HepG2 (cell line): ENCODE results near the gene GOLGA6C. TPM values are rescaled to one million over a fixed set of nuclear protein-coding genes. Genes with fewer than 3 reads are reported as not detected.
A peak's percentile ranks its signal among the peaks of the same experiment; 100 is the strongest.

ENCODE experiments used
- ATRX ChIP-seq: sonication (generic); formaldehyde crosslinking; IDR thresholded peaks from 2 replicates; pipeline ENCODE4 v1.4.0; 2020; ENCODE audit warnings: missing genetic modification reagents, borderline replicate concordance
- ELF4 ChIP-seq: sonication (generic); formaldehyde crosslinking; IDR thresholded peaks from 2 replicates; pipeline ENCODE4 v1.5.0; 2020; ENCODE audit warnings: missing genetic modification reagents, mild to moderate bottlenecking, moderate library complexity, borderline replicate concordance
- GABPB1 ChIP-seq: IDR thresholded peaks from 2 replicates; pipeline ENCODE4 v1.6.1; 2016; ENCODE audit warnings: mild to moderate bottlenecking, missing genetic modification reagents, moderate library complexity, missing compliant biosample characterization
- GMEB1 ChIP-seq: sonication (generic); formaldehyde crosslinking; IDR thresholded peaks from 2 replicates; pipeline ENCODE4 v1.5.1; 2020; ENCODE audit warnings: missing genetic modification reagents, mild to moderate bottlenecking, borderline replicate concordance
- ISL2 ChIP-seq: sonication (generic); formaldehyde crosslinking; IDR thresholded peaks from 2 replicates; pipeline ENCODE4 v1.5.0; 2020; ENCODE audit warnings: missing genetic modification reagents
- KDM2A ChIP-seq: sonication (generic); formaldehyde crosslinking; IDR thresholded peaks from 2 replicates; pipeline ENCODE4 v1.4.0; 2020; ENCODE audit warnings: low read depth, missing genetic modification reagents, borderline replicate concordance
- MATR3 ChIP-seq: sonication (generic); formaldehyde crosslinking; IDR thresholded peaks from 2 replicates; pipeline ENCODE4 v1.4.0; 2020; ENCODE audit warnings: missing genetic modification reagents
- MTF1 ChIP-seq: sonication (generic); formaldehyde crosslinking; IDR thresholded peaks from 2 replicates; pipeline ENCODE4 v1.5.0; 2020; ENCODE audit warnings: missing genetic modification reagents
- PCBP1 ChIP-seq: fragments of 200-400 bp; formaldehyde crosslinking; IDR thresholded peaks from 2 replicates; pipeline ENCODE4 v1.6.1; 2017; ENCODE audit warnings: mild to moderate bottlenecking, low read depth, low read length, borderline replicate concordance
- RBAK ChIP-seq: sonication (generic); formaldehyde crosslinking; IDR thresholded peaks from 2 replicates; pipeline ENCODE4 v1.5.1; 2020; ENCODE audit warnings: mild to moderate bottlenecking, missing genetic modification reagents
- SMC3 ChIP-seq: IDR thresholded peaks from 2 replicates; pipeline ENCODE4 v1.6.1; 2011; ENCODE audit warnings: low read length, improper control_type of control experiment
- ZMAT5 ChIP-seq: sonication (generic); formaldehyde crosslinking; IDR thresholded peaks from 2 replicates; pipeline ENCODE4 v1.5.0; 2020; ENCODE audit warnings: mild to moderate bottlenecking, low read depth, missing genetic modification reagents, borderline replicate concordance
- polyA plus RNA-seq, 8 experiments: library from polyadenylated mRNA; depleted of rRNA in 3 of 8; stranded (reverse) in 7 of 8; unstranded in 1 of 8; fragments of >200 nt; fragmentation: Illumina TruSeq in 4 of 8; extraction: Trizol in 4 of 8; gene quantifications; 2 replicates each; pipeline versions ENCODE4 v1.2.1 to v1.2.3, GENCODE V29; 2011 to 2016; ENCODE audit warnings: low read depth in 4 of 8, missing spikeins in 1 of 8, mixed read lengths in 1 of 8; ENCODE audit not compliant: insufficient read depth in 1 of 8
- total RNA-seq, 5 experiments: library from RNA; depleted of rRNA; stranded (reverse); fragments of >200 nt; fragmentation: Illumina TruSeq; extraction: Trizol; gene quantifications; 2 replicates each; pipeline ENCODE4 v1.2.3, GENCODE V29; 2016; ENCODE audit warnings: low read depth in 1 of 5
- TF ChIP-seq, protein P1 (sequence below), 2 experiments: sonication (generic) in 1 of 2; formaldehyde crosslinking in 1 of 2; IDR thresholded peaks; 2 replicates each; pipeline versions ENCODE4 v1.6.1 to v1.9.0; 2014 to 2022; ENCODE audit warnings: antibody characterized with exemption in 1 of 2, borderline replicate concordance in 1 of 2, inconsistent platforms in 1 of 2, low read depth in 1 of 2, missing genetic modification reagents in 1 of 2
- TF ChIP-seq, protein P2 (sequence below): sonication (generic); formaldehyde crosslinking; IDR thresholded peaks from 2 replicates; pipeline ENCODE4 v1.4.0; 2020; ENCODE audit warnings: missing genetic modification reagents

GOLGA6C gene
- total and polyA plus RNA-seq, 2 of the 13 experiments (the other 11 are each of a cell fraction or from before 2014, with no cell fraction given) = not detected

DNA sequence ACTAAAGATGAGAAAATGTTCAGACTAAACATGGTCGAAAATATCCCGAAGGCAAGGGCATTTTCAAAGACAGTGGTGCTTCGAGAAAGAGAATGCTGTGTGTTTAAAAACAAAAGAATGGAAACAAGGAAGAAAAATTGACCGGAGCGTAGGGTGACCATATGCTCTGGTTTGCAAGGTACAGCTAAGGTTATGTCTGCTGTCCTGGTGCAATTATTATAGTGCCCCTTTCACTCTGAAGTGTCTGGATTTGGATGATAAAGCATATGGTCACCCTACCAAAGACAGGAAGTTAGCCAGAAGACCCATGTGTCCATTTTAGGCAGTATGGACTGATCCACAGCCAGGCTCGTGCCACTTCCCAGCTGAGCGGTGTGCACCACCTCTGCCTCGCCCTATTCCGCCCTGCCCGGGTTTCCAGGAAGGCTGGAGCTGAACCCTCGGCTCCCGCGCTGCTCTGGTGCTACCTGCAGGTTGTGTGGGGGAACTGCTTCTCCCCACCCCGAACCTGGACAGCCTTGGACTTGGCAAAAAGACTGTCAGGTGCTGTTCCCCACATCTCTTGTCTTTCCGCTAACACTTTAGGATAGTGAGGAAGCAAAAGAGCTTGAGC, 49.8 kb downstream of the GOLGA6C start (continued):
- TF ChIP-seq, protein P1, sequence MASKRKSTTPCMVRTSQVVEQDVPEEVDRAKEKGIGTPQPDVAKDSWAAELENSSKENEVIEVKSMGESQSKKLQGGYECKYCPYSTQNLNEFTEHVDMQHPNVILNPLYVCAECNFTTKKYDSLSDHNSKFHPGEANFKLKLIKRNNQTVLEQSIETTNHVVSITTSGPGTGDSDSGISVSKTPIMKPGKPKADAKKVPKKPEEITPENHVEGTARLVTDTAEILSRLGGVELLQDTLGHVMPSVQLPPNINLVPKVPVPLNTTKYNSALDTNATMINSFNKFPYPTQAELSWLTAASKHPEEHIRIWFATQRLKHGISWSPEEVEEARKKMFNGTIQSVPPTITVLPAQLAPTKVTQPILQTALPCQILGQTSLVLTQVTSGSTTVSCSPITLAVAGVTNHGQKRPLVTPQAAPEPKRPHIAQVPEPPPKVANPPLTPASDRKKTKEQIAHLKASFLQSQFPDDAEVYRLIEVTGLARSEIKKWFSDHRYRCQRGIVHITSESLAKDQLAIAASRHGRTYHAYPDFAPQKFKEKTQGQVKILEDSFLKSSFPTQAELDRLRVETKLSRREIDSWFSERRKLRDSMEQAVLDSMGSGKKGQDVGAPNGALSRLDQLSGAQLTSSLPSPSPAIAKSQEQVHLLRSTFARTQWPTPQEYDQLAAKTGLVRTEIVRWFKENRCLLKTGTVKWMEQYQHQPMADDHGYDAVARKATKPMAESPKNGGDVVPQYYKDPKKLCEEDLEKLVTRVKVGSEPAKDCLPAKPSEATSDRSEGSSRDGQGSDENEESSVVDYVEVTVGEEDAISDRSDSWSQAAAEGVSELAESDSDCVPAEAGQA (IDR thresholded peaks at IDR 0.05; ENCODE audit: low read depth) = no peak
- TF ChIP-seq, protein P1 (CRISPR knock-in tag; IDR thresholded peaks at IDR 0.05; ENCODE audit: borderline replicate concordance) = no peak
- TF ChIP-seq GABPB1 (CRISPR knock-in tag) = 0 out of 2 replicates have a peak, but pooled peaks have one; percentile 17
- TF ChIP-seq ATRX (CRISPR knock-in tag) = no peak
- TF ChIP-seq SMC3 = peak; percentile 36; the same call in 1 of the 2 replicates
- TF ChIP-seq GMEB1 = no peak
- no peak for TF ChIP-seq ELF4
- TF ChIP-seq PCBP1 = no peak
- peak; percentile 31; the same call in 1 of the 2 replicates for TF ChIP-seq ISL2 (CRISPR knock-in tag)
- TF ChIP-seq RBAK (CRISPR knock-in tag) = no peak
- no peak for TF ChIP-seq MTF1 (CRISPR knock-in tag)
- TF ChIP-seq KDM2A (CRISPR knock-in tag) = peak; percentile 68; the same call in 1 of the 2 replicates
- TF ChIP-seq MATR3 (CRISPR knock-in tag) = no peak
- TF ChIP-seq, protein P2, sequence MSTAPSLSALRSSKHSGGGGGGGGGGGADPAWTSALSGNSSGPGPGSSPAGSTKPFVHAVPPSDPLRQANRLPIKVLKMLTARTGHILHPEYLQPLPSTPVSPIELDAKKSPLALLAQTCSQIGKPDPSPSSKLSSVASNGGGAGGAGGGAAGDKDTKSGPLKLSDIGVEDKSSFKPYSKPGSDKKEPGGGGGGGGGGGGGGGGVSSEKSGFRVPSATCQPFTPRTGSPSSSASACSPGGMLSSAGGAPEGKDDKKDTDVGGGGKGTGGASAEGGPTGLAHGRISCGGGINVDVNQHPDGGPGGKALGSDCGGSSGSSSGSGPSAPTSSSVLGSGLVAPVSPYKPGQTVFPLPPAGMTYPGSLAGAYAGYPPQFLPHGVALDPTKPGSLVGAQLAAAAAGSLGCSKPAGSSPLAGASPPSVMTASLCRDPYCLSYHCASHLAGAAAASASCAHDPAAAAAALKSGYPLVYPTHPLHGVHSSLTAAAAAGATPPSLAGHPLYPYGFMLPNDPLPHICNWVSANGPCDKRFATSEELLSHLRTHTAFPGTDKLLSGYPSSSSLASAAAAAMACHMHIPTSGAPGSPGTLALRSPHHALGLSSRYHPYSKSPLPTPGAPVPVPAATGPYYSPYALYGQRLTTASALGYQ (CRISPR knock-in tag) = no peak
- no peak for TF ChIP-seq ZMAT5 (CRISPR knock-in tag)
